NT2/D1 (cell line): ENCODE data around the gene OXCT2.

Experiments
- SUZ12 ChIP-seq: IDR thresholded peaks from 2 replicates; pipeline ENCODE4 v1.6.1; 2011; ENCODE audit not compliant: insufficient read length, insufficient read depth; ENCODE audit errors: extremely low read depth
- YY1 ChIP-seq: IDR thresholded peaks from 2 replicates; pipeline ENCODE4 v1.6.1; 2011; ENCODE audit not compliant: insufficient read length, insufficient read depth
- ZNF274 ChIP-seq: IDR thresholded peaks from 2 replicates; pipeline ENCODE4 v1.6.1; 2011; ENCODE audit warnings: mild to moderate bottlenecking, low read depth, low read length

DNA sequence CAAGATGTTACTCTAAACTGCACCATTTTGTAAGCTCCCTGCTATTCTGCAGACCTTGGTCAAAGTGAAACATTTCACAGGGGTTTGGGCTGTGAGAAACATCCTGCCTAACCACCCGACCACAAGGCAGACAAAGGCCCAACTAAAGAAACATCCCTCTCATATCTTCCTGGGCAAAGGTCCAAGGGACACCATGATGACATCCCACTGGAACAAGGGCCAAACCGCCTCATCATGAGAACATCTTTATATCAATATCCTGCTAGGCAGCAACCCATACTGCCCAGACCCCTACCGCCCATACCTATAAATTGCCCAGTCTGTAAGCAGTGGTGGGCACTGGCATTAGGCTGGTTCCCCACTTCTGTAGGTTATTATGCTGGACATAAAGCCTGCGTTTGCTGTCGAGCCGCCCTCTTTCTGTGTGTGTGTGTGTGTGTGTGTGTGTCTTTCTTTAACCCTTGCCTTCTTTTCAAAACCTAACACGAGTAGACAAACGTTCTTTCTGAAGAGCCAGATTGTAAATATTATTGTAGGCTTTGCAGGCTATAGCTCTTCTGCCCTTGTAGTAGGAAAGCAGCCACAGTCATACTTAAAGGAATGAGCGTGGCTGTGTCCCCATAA lies 33.5 kb downstream of the OXCT2 start:
- TF ChIP-seq ZNF274 = no peak
- TF ChIP-seq SUZ12 = no peak
- no peak for TF ChIP-seq YY1
